ENCODE data around the gene KLHL24. TPM values are rescaled to one million over a fixed set of nuclear protein-coding genes. Genes with fewer than 3 reads are reported as not detected.
"Not testable (repeated sequence)": the region's sequence is repeated elsewhere in the genome, so short reads cannot be mapped to it uniquely, and the experiment has no call there.

Gene KLHL24, protein sequence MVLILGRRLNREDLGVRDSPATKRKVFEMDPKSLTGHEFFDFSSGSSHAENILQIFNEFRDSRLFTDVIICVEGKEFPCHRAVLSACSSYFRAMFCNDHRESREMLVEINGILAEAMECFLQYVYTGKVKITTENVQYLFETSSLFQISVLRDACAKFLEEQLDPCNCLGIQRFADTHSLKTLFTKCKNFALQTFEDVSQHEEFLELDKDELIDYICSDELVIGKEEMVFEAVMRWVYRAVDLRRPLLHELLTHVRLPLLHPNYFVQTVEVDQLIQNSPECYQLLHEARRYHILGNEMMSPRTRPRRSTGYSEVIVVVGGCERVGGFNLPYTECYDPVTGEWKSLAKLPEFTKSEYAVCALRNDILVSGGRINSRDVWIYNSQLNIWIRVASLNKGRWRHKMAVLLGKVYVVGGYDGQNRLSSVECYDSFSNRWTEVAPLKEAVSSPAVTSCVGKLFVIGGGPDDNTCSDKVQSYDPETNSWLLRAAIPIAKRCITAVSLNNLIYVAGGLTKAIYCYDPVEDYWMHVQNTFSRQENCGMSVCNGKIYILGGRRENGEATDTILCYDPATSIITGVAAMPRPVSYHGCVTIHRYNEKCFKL
- 10 to 100 TPM; 19.2 to 19.6 TPM for total RNA-seq

DNA sequence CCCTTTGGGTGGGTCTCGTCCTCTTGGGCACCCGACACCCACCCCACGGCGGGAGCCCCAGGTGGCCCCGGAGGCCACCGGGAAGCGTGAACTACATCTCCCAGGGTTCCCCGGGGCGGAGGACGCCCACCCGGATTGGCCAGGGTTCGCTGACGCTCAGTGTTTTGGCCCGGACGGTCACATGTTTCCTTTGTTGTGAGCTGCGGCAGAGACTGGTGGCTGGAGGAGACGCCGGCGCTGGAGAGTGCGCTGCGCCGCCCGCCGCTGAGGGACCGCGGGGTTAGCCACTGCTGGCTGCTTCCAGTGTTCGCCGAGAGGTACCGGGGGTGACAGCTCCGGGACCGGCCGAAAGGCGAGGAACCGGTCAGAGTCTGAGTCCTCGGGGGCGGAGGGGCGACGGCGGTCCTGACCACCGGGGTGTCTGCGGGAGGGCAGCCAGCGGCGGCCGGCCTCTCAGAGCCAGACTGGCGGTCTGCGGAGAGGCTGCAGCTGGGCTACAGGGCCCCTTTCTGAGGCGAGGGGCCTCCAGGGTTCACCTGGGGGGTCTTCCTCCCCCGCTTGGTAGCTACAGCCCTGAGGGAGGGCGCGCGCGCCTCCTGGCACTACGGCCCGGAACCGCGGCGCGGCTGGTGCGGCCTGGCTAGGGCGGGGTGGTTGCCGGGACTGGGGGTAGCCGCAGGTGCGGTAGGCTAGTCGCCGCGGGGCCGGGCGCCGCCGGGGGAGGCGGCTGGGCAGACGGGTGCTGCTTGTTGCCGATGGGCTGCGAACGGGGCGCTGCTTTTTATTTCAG lies at the start of gene KLHL24:
Gene KLHL24 (plus strand): TSS at position 193 of the 790 bp plus-strand sequence. CDS start 14,734 bp downstream, outside the sequence.
- peaks cover 2% of the 10 kb centered on the region for H3K9me3 Mint-ChIP-seq
- H3K4me3 Mint-ChIP-seq, result peak within 1 kb of the TSS; percentile 92
- H3K27me3 Mint-ChIP-seq, result no peaks in the 10 kb centered on the region
- H3K27ac Mint-ChIP-seq, result peak within 1 kb of the TSS; percentile 97
- DNase-seq, result peak; percentile 94
- no peaks in the 10 kb centered on the region for H3K36me3 Mint-ChIP-seq (ENCODE audit: low read depth)
- peaks cover 27% of the 10 kb centered on the region for H3K4me1 Mint-ChIP-seq
- CTCF ChIA-PET, result interaction anchor here (1.0 to 2.2 kb wide), 6 partner anchors 10 to 250 kb away, joined by 3 to 9 read pairs (median 4); no protein-coding TSS in a partner anchor
- POLR2A ChIA-PET, result interaction anchor here (0.9 to 1.9 kb wide), 3 partner anchors 10 to 80 kb away, joined by 3 to 5 read pairs (median 5); partner anchors contain the start of genes KLHL6 and YEATS2

DNA sequence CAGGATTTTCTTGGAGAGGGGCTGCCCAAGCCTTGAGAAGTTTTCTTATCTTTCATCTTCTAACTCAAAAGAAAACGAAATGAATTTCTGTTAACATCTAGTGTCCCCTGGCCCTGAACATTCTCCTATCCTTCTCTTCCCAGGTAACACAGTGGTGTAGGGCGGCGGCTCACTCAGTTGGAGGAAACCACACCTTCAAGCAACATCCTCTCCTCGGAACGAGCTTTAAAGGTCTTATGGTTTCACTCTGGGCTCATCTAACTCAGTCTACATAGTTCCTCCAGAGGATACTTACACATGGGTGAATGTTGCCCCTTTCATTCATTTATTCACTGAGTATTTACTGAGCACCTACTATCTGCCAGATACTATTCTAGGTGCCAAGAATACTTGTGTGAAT lies 48.9 kb upstream of the KLHL24 start:
- Mint-ChIP-seq H3K4me1 (peaks cover 40% of the 10 kb centered on the region), H3K9me3 (peaks cover 6% of the 10 kb centered on the region), H3K36me3 (ENCODE audit: low read depth) (peaks cover 7% of the 10 kb centered on the region), H3K4me3 (peak overlapping the region; percentile 12), H3K27ac (peak overlapping the region; percentile 90), H3K27me3 (no peaks in the 10 kb centered on the region)
- DNase-seq, result peak; percentile 47
- POLR2A ChIA-PET, result no interaction called here
- CTCF ChIA-PET, result interaction anchor here (1.1 kb wide), 1 partner anchor 35 kb away, joined by 3 read pairs; no protein-coding TSS in a partner anchor

DNA sequence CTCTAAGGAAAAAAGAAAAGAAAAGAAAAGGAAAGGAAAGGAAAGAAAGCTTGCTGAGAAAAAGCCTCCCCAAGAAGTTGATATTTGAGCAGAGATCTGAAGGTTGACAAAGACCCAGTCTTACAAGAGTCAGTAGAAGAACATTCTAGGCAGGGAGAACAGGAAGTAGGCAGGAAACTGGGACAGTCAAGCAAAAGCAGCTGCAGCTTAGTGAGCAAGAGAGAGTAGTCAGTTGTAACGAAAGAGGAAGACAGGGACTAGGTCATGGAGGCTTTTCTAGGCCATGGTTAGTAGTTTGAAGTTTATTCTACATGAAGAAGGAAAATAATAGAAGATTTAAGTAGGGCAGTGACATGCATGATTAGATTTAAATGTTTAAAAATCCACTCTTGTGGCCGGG lies 48.1 kb upstream of the KLHL24 start:
- Mint-ChIP-seq H3K36me3 (ENCODE audit: low read depth) (peaks cover 7% of the 10 kb centered on the region), H3K4me3 (peak overlapping the region; percentile 4), H3K9me3 (peaks cover 6% of the 10 kb centered on the region), H3K27ac (peak overlapping the region; percentile 90), H3K27me3 (no peaks in the 10 kb centered on the region), H3K4me1 (peaks cover 48% of the 10 kb centered on the region)
- POLR2A ChIA-PET, result no interaction called here
- CTCF ChIA-PET, result interaction anchor here (0.5 to 0.8 kb wide), 2 partner anchors 31 to 44 kb away, joined by 3 to 4 read pairs; no protein-coding TSS in a partner anchor
- DNase-seq, result peak; percentile 16

DNA sequence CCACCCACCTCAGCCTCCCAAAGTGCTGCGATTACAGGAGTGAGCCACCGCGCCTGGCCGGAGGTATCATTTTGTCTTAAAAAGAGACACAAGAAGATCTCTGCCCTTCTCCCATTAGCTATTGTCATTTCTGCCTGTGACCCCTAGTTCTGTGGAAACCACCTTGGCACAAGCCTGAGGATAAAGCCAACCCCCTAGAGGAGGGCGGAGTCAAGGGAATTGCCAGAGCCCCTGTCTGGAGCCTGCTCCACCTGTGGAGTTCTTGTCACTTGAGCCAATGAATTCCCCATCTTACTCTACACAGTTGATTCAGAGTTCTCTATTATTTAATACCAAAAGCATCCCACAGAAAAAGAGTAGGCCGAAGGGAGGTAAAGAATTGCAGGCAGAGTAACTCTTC lies 45.0 kb upstream of the KLHL24 start:
- DNase-seq, result no peak
- H3K36me3 Mint-ChIP-seq (ENCODE audit: low read depth), result peaks cover 7% of the 10 kb centered on the region
- CTCF ChIA-PET, result interaction anchor here (0.9 to 1.8 kb wide), 3 partner anchors 9 to 45 kb away, joined by 3 to 5 read pairs (median 4); partner anchors contain the start of gene KLHL24
- H3K4me1 Mint-ChIP-seq, result peaks cover 44% of the 10 kb centered on the region
- no peak overlapping the region for H3K27ac Mint-ChIP-seq
- POLR2A ChIA-PET, result no interaction called here
- H3K9me3 Mint-ChIP-seq, result peaks cover 6% of the 10 kb centered on the region
- H3K4me3 Mint-ChIP-seq, result no peak overlapping the region
- no peaks in the 10 kb centered on the region for H3K27me3 Mint-ChIP-seq

DNA sequence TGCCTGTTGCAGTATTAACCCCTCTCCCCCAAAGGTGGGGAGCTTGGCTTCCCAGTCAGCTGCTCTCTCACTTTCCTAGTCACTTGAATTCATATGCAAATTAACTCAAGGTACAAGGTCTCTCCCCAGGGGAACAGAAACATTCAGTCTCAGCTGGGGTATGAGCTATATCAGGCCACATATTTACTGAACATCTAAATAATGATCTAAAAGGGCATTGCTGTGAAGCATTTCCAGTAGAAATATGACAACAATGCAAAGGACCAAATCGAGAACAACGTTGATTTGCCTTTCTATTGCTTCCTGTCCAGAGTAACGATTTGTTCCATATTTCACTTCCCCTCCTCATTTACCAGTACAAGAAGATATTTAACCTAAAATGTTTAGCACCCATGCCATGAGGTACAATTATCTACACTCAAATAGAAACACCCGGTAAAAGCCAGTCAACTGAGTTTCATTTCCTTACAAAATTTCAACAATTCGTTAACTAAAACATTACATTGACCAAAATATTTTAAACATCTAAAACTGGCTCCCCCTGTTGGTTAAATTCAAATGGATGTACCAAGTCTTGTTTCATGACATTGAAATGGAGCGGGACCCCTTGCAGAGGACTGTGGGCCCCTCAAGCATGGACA lies 43.4 kb upstream of the KLHL24 start:
- POLR2A ChIA-PET, result no interaction called here
- no peak overlapping the region for H3K4me3 Mint-ChIP-seq
- H3K9me3 Mint-ChIP-seq, result peaks cover 12% of the 10 kb centered on the region
- H3K4me1 Mint-ChIP-seq, result peaks cover 32% of the 10 kb centered on the region
- H3K36me3 Mint-ChIP-seq (ENCODE audit: low read depth), result peaks cover 3% of the 10 kb centered on the region
- DNase-seq, result peak; percentile 14
- CTCF ChIA-PET, result interaction anchor here (1.1 to 2.3 kb wide), 6 partner anchors 11 to 43 kb away, joined by 3 to 8 read pairs (median 4); partner anchors contain the start of gene KLHL24
- peak overlapping the region; percentile 77 for H3K27ac Mint-ChIP-seq
- no peaks in the 10 kb centered on the region for H3K27me3 Mint-ChIP-seq

DNA sequence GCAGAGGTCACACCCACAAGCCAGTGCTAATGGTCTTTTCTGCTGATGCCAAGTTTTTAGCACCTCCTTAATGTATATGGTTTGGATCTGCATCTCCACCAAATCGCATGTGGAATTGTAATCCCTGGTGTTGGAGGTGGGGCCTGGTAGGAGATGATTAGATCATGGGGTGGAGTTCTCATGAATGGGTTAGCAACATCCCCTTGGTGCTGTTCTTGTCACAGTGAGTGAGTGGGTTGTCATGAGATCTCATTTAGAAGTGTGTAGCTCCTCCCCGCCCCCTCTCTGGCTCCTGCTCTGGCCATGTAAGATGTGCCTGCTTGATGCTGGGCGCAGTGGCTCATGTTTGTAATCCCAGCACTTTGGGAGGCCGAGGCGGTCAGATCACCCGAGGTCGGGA lies 42.6 kb upstream of the KLHL24 start:
- Mint-ChIP-seq H3K9me3 (peaks cover 13% of the 10 kb centered on the region), H3K36me3 (ENCODE audit: low read depth) (peaks cover 4% of the 10 kb centered on the region), H3K27me3 (no peaks in the 10 kb centered on the region), H3K4me1 (peaks cover 25% of the 10 kb centered on the region), H3K27ac (no peak overlapping the region), H3K4me3 (no peak overlapping the region)
- POLR2A ChIA-PET, result no interaction called here
- CTCF ChIA-PET, result interaction anchor here (1.2 to 2.3 kb wide), 3 partner anchors 12 to 26 kb away, joined by 3 to 8 read pairs (median 3); no protein-coding TSS in a partner anchor
- no peak for DNase-seq

DNA sequence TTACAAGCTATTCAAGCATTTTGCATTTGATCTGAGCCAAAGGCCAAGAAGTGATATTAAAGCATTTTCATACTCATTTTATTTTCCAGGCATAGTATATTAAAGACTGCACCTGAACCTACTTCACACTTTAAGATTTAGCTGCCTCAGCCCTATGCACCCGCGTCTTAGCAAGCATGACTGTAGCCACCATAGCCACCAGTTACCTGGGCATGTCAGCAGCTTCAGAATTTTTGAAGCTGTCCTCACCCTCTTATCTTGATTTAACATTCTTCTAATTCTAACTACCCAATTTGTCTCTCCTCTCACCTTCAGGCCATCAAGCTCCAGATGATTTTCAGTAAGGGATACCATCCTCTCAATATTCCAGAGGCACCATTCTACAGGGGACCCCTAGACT lies 40.8 kb upstream of the KLHL24 start:
- Mint-ChIP-seq H3K27ac (no peak overlapping the region), H3K4me1 (peaks cover 13% of the 10 kb centered on the region), H3K27me3 (no peaks in the 10 kb centered on the region), H3K9me3 (peaks cover 19% of the 10 kb centered on the region), H3K4me3 (no peak overlapping the region), H3K36me3 (ENCODE audit: low read depth) (peaks cover 9% of the 10 kb centered on the region)
- CTCF ChIA-PET, result interaction anchor here (0.6 to 0.9 kb wide), 2 partner anchors 20 to 75 kb away, joined by 3 to 5 read pairs; no protein-coding TSS in a partner anchor
- POLR2A ChIA-PET, result no interaction called here
- DNase-seq, result no peak

DNA sequence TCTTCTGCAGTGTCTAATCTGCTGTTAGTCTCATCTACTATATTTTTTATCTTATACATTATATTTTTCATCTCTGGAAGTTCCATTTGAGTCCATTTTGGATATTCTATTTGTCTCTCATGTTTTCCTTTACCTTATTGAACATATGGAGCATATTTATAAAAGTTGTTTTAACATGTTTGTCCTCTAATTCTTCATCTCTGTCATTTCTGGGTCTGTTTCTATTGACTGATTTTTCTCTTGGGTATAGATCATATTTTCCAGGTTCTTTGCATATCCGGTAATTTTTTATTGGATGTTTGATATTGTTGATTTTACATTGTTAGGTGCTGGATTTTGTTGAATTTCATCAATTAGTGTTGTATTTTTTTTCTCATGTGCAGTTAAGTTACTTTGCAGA lies 37.5 kb upstream of the KLHL24 start:
- ChIA-PET POLR2A (no interaction called here), CTCF (interaction anchor here (1.4 kb wide), 1 partner anchor 9 kb away, joined by 3 read pairs; no protein-coding TSS in a partner anchor)
- Mint-ChIP-seq H3K36me3 (ENCODE audit: low read depth) (peaks cover 9% of the 10 kb centered on the region), H3K27me3 (no peaks in the 10 kb centered on the region), H3K27ac (no peak overlapping the region), H3K9me3 (peaks cover 19% of the 10 kb centered on the region), H3K4me1 (peaks cover 2% of the 10 kb centered on the region), H3K4me3 (no peak overlapping the region)
- DNase-seq, result no peak

DNA sequence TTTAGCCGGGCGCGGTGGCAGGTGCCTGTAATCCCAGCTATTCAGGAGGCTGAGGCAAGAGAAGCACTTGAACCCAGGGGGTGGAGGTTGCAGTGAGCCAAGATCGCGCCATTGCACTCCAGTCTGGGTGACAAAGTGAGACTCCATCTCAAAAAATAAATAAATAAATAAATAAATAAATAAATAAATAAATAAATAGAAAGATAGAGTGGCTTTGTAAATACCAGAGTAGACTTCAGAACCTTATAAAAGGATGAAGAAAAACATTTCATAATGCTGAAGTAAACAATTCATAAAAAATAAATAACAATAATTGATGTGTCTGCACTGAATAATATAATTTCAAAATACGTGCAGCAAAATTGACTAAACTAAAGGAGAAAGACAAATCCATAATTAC lies 24.1 kb upstream of the KLHL24 start:
- H3K27ac Mint-ChIP-seq; H3K4me1 Mint-ChIP-seq; H3K36me3 Mint-ChIP-seq (ENCODE audit: low read depth); H3K27me3 Mint-ChIP-seq; DNase-seq; CTCF ChIA-PET; H3K4me3 Mint-ChIP-seq; POLR2A ChIA-PET; H3K9me3 Mint-ChIP-seq: not testable (repeated sequence)

DNA sequence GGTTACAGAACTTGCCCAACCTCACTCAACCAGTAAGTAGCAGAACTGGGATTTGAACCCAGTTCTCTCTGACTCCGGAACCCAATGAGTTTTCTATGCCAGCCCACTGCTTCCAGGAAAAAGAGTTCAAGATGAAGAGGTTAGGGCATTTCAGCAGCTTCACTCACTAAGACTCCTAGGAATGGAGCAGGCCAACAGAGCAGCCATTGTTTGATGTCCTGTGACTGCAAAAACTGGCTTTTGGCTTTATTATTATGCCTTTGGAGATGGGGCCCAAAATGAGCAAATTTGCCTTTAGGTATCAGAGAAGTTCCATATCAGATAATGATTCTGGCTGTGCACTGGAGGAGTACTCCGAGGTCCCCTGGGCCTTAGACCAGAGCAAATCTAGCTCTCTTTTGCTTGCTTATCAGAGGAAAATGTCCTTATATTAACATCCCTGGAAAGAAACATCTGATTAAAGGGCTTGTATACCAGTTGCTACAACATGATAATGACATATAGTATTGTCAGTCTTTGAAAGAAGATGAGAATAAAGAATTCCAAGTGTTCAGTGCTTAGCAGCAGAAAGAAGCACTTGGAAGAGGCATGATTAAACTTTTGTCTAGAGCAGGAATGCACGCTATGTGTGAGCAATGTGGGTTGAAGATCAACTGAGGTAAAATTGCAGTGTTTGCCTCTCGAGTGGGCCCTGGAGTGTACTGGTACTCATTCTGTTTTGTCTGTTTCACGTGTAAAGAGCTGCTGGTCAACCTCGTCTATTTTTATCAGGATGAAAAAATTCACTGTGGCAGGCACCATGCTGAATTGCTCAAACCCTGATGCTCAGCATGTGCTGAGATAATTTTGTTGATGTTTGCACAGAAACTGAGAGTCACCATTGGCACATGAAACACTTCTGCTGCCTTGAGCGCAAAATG lies 21.8 kb upstream of the KLHL24 start:
- no peaks in the 10 kb centered on the region for H3K27me3 Mint-ChIP-seq
- H3K27ac Mint-ChIP-seq, result no peak overlapping the region
- H3K36me3 Mint-ChIP-seq (ENCODE audit: low read depth), result no peaks in the 10 kb centered on the region
- no peaks in the 10 kb centered on the region for H3K9me3 Mint-ChIP-seq
- ChIA-PET POLR2A (no interaction called here), CTCF (interaction anchor here (1.2 kb wide), 1 partner anchor 19 kb away, joined by 5 read pairs; no protein-coding TSS in a partner anchor)
- no peaks in the 10 kb centered on the region for H3K4me1 Mint-ChIP-seq
- DNase-seq, result no peak
- no peak overlapping the region for H3K4me3 Mint-ChIP-seq

DNA sequence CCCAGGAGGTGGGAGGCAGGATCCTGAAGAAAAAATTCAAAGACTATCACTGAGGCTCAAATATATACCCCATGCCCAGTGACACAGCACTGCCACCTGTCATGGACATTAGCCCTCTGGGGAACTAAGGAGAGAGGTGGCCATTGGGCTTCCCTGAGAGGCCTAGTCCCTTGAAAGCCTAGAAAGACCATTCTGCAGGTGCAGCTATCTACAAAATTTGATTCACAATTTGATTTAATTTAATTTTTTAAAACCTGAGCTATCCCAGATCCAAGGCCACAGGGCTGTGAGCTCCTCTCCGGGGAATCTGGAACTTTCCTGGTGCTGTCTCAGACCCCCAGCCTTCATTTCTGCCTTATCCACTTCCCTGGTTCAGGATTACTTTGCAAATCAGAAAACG lies 16.9 kb upstream of the KLHL24 start:
- CTCF ChIA-PET, result interaction anchor here (0.6 to 1.4 kb wide), 6 partner anchors 11 to 102 kb away, joined by 3 to 6 read pairs (median 4); no protein-coding TSS in a partner anchor
- Mint-ChIP-seq H3K9me3 (no peaks in the 10 kb centered on the region), H3K27ac (no peak overlapping the region), H3K27me3 (peaks cover 4% of the 10 kb centered on the region), H3K36me3 (ENCODE audit: low read depth) (no peaks in the 10 kb centered on the region), H3K4me1 (no peaks in the 10 kb centered on the region), H3K4me3 (no peak overlapping the region)
- DNase-seq, result no peak
- POLR2A ChIA-PET, result no interaction called here

Measured in activated CD4-positive, alpha-beta T cell treated with anti-CD3 and anti-CD28 coated beads, Interleukin-2, amount 10 ng/mL, durations not matched to agents 7 days and 5 days (primary cell).